A673 (cell line): Measurements from ENCODE around the gene PARP6. TPM values are rescaled to one million over a fixed set of nuclear protein-coding genes. Genes with fewer than 3 reads are reported as not detected.

Source experiments
- BruUV-seq: library from RNA; stranded (reverse); fragments of 400-500 nt; replicated peaks from 2 replicates; lab custom pipeline; 2021; lab: Mats Ljungman, UMichigan
- CTCF ChIA-PET: fragments of 300-600 bp; sonication (Branson Sonifier 250); formaldehyde crosslinking; loops from one replicate; lab custom pipeline; 2022; ENCODE audit warnings: antibody characterized with exemption; lab: Charles Lee
- POLR2A ChIA-PET: fragments of 300-600 bp; sonication (Branson Sonifier 250); formaldehyde crosslinking; loops from one replicate; lab custom pipeline; 2022; ENCODE audit warnings: antibody characterized with exemption; ENCODE audit not compliant: low non-redundant PET; lab: Charles Lee
- DNase-seq: peaks from one replicate; pipeline ENCODE4 v3.0.0-alpha.2; 2015; ENCODE audit warnings: low spot score
- H3K27ac ChIP-seq: fragments of 200-600 bp; sonication (generic); 2 replicates; pipeline ENCODE4 v1.5.1; 2016; ENCODE audit warnings: mixed run types, low read depth, mild to moderate bottlenecking, mixed read lengths, antibody characterized with exemption, low read length; ENCODE audit not compliant: poor library complexity, severe bottlenecking
- H3K27me3 ChIP-seq: fragments of 200-600 bp; sonication (generic); replicated peaks from 2 replicates; pipeline ENCODE4 v1.6.1; 2017; ENCODE audit warnings: mixed run types, low read depth, mild to moderate bottlenecking, mixed read lengths, antibody characterized with exemption, low read length; ENCODE audit not compliant: insufficient read depth, poor library complexity
- H3K36me3 ChIP-seq: fragments of 200-600 bp; sonication (generic); 2 replicates; pipeline ENCODE4 v1.6.1; 2016; ENCODE audit warnings: mixed run types, mild to moderate bottlenecking, mixed read lengths, antibody characterized with exemption, low read length; ENCODE audit not compliant: insufficient read depth, poor library complexity, severe bottlenecking
- H3K4me1 ChIP-seq: fragments of 200-600 bp; sonication (generic); 2 replicates; pipeline ENCODE4 v1.6.1; 2017; ENCODE audit warnings: mixed run types, mild to moderate bottlenecking, mixed read lengths, antibody characterized with exemption, low read length; ENCODE audit not compliant: insufficient read depth, poor library complexity, severe bottlenecking
- H3K4me3 ChIP-seq: fragments of 200-600 bp; sonication (generic); 2 replicates; pipeline ENCODE4 v1.5.1; 2016; ENCODE audit warnings: low read depth, mixed run types, mild to moderate bottlenecking, mixed read lengths, low read length; ENCODE audit not compliant: poor library complexity, severe bottlenecking
- H3K9me3 ChIP-seq: fragments of 200-600 bp; sonication (generic); 2 replicates; pipeline ENCODE4 v1.6.1; 2016; ENCODE audit warnings: mixed run types, low read depth, mild to moderate bottlenecking, mixed read lengths, antibody characterized with exemption, low read length; ENCODE audit not compliant: poor library complexity, severe bottlenecking
- CTCF ChIP-seq: fragments of 300-800, 200-600 bp; sonication (generic); conservative IDR thresholded peaks from 2 replicates; pipeline ENCODE4 v1.5.1; 2017; ENCODE audit warnings: low read depth, mild to moderate bottlenecking, antibody characterized with exemption, low read length, moderate library complexity, mixed read lengths
- EZH2 ChIP-seq: fragments of 200-600 bp; sonication (generic); IDR thresholded peaks from 2 replicates; pipeline ENCODE4 v1.6.1; 2017; ENCODE audit warnings: borderline replicate concordance, low read depth, mild to moderate bottlenecking, mixed read lengths, antibody characterized with exemption, low read length; ENCODE audit not compliant: poor library complexity, severe bottlenecking
- intact Hi-C: fragments of 100-400 bp; cut with micrococcal nuclease; formaldehyde crosslinking; loops from one replicate; pipeline ENCODE4 v1.10.0; 2022; ENCODE audit not compliant: unreplicated experiment
- total RNA-seq: library from RNA; stranded (reverse); gene quantifications from 2 replicates; pipeline ENCODE4 v1.2.3, GENCODE V29; 2021

PARP6 gene
- total RNA-seq, 1 experiment from 2014 or later = 71.4 TPM

DNA sequence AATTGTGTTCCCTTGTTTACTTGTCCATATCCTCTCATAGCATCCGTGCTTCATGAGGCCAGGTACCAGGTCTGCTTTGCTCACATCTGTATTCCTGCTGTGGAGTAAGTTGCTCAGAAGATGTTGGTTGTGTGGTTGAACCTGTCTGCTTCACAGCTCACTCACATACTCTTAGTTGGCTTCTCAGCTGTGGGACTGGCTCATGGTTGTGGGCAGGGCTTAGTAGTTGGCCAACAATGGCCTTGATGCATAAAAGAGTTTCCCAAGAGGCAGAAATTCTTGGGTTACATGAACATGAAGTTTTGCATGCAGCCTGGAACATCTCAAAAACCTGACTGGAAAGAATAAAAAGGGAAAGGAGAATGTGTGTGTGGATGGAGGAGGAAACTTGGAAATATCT is 30.6 kb upstream of the PARP6 start:
- Histone ChIP-seq H3K4me3 (no peak overlapping the region), H3K36me3 (no peaks in the 10 kb centered on the region), H3K27me3 (peaks cover 14% of the 10 kb centered on the region), H3K4me1 (no peaks in the 10 kb centered on the region), H3K27ac (no peak overlapping the region), H3K9me3 (no peaks in the 10 kb centered on the region)
- intact Hi-C loops = no loop called here
- no peak for DNase-seq
- CTCF ChIA-PET = no interaction called here
- no TSS peak for BruUV-seq
- POLR2A ChIA-PET = no interaction called here
- TF ChIP-seq CTCF (no peak), EZH2 (no peak)

GRCh38 chr15:72289597-72290325 is 17.4 kb upstream of the PARP6 start:
- Histone ChIP-seq H3K4me3 (no peak overlapping the region), H3K27ac (no peak overlapping the region), H3K9me3 (no peaks in the 10 kb centered on the region), H3K4me1 (no peaks in the 10 kb centered on the region), H3K36me3 (no peaks in the 10 kb centered on the region), H3K27me3 (peaks cover 3% of the 10 kb centered on the region)
- intact Hi-C loops = loop anchor here (5.0 kb wide), 1 partner anchor 92 kb away; the partner anchor contains the start of gene GRAMD2A
- ChIA-PET CTCF (no interaction called here), POLR2A (no interaction called here)
- no peak for TF ChIP-seq CTCF
- TF ChIP-seq EZH2 = no peak
- BruUV-seq = no TSS peak
- DNase-seq = no peak

GRCh38 chr15:72288796-72289596 is 16.6 kb upstream of the PARP6 start:
- intact Hi-C loops = loop anchor here (5.0 kb wide), 1 partner anchor 92 kb away; the partner anchor contains the start of gene GRAMD2A
- no peaks in the 10 kb centered on the region for H3K4me1 ChIP-seq
- peaks cover 3% of the 10 kb centered on the region for H3K27me3 ChIP-seq
- POLR2A ChIA-PET = no interaction called here
- no peak for DNase-seq
- no peak overlapping the region for H3K4me3 ChIP-seq
- H3K36me3 ChIP-seq = no peaks in the 10 kb centered on the region
- CTCF ChIA-PET = no interaction called here
- BruUV-seq = no TSS peak
- TF ChIP-seq CTCF (no peak), EZH2 (no peak)
- no peak overlapping the region for H3K27ac ChIP-seq
- no peaks in the 10 kb centered on the region for H3K9me3 ChIP-seq
